Panc1 (cell line): ENCODE results near the gene DTD1.

ENCODE experiments used
- SIN3A ChIP-seq: IDR thresholded peaks from 2 replicates; pipeline ENCODE4 v1.6.1; 2012; ENCODE audit warnings: low read depth, mild to moderate bottlenecking, low read length, moderate library complexity, borderline replicate concordance; ENCODE audit not compliant: insufficient read depth
- TCF7L2 ChIP-seq: IDR thresholded peaks from 2 replicates; pipeline ENCODE4 v1.6.1; 2011; ENCODE audit warnings: mild to moderate bottlenecking, low read depth, low read length, inconsistent platforms
- TF ChIP-seq, protein P1 (sequence below): fragments of 450-650 bp; IDR thresholded peaks from 2 replicates; pipeline ENCODE4 v1.5.1; 2017; ENCODE audit warnings: mild to moderate bottlenecking

DNA sequence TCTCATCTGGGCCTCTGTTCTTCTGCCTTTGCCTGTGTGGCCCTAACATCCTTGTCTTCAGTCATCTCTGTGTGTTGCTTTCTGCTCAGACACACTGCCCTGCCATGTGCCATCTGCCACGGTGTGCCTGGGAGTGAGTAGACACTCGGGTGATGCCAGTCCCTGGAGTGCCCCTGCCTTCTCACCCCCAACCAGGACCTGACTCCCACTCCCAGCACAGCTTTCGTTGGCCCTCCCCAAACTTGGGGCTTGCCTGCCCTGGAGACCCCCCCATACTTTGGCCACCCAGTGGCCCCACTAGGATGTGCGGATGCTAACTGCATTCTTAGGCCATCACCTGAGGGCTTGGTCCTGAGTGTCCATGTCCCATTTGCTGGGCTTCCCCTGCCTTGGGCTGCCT lies 149.3 kb downstream of the DTD1 start:
- TF ChIP-seq SIN3A (no peak), TCF7L2 (no peak)
- TF ChIP-seq, protein P1, sequence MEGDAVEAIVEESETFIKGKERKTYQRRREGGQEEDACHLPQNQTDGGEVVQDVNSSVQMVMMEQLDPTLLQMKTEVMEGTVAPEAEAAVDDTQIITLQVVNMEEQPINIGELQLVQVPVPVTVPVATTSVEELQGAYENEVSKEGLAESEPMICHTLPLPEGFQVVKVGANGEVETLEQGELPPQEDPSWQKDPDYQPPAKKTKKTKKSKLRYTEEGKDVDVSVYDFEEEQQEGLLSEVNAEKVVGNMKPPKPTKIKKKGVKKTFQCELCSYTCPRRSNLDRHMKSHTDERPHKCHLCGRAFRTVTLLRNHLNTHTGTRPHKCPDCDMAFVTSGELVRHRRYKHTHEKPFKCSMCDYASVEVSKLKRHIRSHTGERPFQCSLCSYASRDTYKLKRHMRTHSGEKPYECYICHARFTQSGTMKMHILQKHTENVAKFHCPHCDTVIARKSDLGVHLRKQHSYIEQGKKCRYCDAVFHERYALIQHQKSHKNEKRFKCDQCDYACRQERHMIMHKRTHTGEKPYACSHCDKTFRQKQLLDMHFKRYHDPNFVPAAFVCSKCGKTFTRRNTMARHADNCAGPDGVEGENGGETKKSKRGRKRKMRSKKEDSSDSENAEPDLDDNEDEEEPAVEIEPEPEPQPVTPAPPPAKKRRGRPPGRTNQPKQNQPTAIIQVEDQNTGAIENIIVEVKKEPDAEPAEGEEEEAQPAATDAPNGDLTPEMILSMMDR = no peak
